ENCODE data around the gene VAV3.
"Not testable (repeated sequence)": the region's sequence is repeated elsewhere in the genome, so short reads cannot be mapped to it uniquely, and the experiment has no call there.

The VAV3 gene

GRCh38 chr1:107666493-107666892, 298.5 kb downstream of the VAV3 start:
- Histone ChIP-seq H3K4me3 (ENCODE audit: low read depth, low read length) (no peak overlapping the region), H3K9ac (ENCODE audit: low read depth, low read length) (no peak overlapping the region), H3K4me1 (ENCODE audit: control insufficient read depth, insufficient read depth, low read length) (no peaks in the 10 kb centered on the region), H3K27me3 (ENCODE audit: control insufficient read depth, insufficient read depth, low read length) (no peaks in the 10 kb centered on the region), H3K9me3 (ENCODE audit: control insufficient read depth, insufficient read depth, low read length) (no peaks in the 10 kb centered on the region), H3K36me3 (ENCODE audit: control insufficient read depth, insufficient read depth, low read length) (no peaks in the 10 kb centered on the region)

- H3K4me1 ChIP-seq (ENCODE audit: control insufficient read depth, insufficient read depth, low read length), result no peaks in the 10 kb centered on the region
- no peaks in the 10 kb centered on the region for H3K36me3 ChIP-seq (ENCODE audit: control insufficient read depth, insufficient read depth, low read length)
- no peaks in the 10 kb centered on the region for H3K27me3 ChIP-seq (ENCODE audit: control insufficient read depth, insufficient read depth, low read length)
- H3K9me3 ChIP-seq (ENCODE audit: control insufficient read depth, insufficient read depth, low read length), result no peaks in the 10 kb centered on the region
- no peak overlapping the region for H3K4me3 ChIP-seq (ENCODE audit: low read depth, low read length)
- no peak overlapping the region for H3K9ac ChIP-seq (ENCODE audit: low read depth, low read length)
These were observed 299.7 kb downstream of the VAV3 start for GRCh38 chr1:107664982-107665925.

- no peaks in the 10 kb centered on the region for H3K36me3 ChIP-seq (ENCODE audit: control insufficient read depth, insufficient read depth, low read length)
- no peaks in the 10 kb centered on the region for H3K27me3 ChIP-seq (ENCODE audit: control insufficient read depth, insufficient read depth, low read length)
- H3K9ac ChIP-seq (ENCODE audit: low read depth, low read length), result no peak overlapping the region
- no peaks in the 10 kb centered on the region for H3K9me3 ChIP-seq (ENCODE audit: control insufficient read depth, insufficient read depth, low read length)
- no peaks in the 10 kb centered on the region for H3K4me1 ChIP-seq (ENCODE audit: control insufficient read depth, insufficient read depth, low read length)
- H3K4me3 ChIP-seq (ENCODE audit: low read depth, low read length), result no peak overlapping the region
These were observed 302.0 kb downstream of the VAV3 start for GRCh38 chr1:107662971-107663370.

- Histone ChIP-seq H3K27me3 (ENCODE audit: control insufficient read depth, insufficient read depth, low read length) (no peaks in the 10 kb centered on the region), H3K36me3 (ENCODE audit: control insufficient read depth, insufficient read depth, low read length) (no peaks in the 10 kb centered on the region), H3K4me1 (ENCODE audit: control insufficient read depth, insufficient read depth, low read length) (no peaks in the 10 kb centered on the region), H3K4me3 (ENCODE audit: low read depth, low read length) (no peak overlapping the region), H3K9ac (ENCODE audit: low read depth, low read length) (no peak overlapping the region), H3K9me3 (ENCODE audit: control insufficient read depth, insufficient read depth, low read length) (no peaks in the 10 kb centered on the region)
These were observed 303.8 kb downstream of the VAV3 start for GRCh38 chr1:107661158-107661557.

DNA sequence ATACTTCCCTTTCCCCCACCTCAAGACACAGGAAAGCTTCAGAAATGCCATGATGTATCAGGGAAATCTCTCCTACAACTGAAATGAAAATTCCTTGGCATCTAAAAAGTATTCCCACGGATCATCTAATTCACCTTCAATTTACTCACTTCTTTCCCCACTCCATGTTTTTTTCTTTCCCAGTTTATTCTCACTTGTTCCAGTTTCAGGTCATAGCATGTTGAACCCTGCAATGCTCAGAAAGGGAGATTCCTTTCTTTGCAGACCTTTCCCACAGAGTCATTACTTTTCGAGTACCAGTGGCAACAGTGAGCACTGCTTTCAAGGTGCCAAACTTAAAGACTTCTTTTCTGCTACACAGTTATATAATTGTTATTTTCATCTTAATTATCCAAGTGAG, 305.0 kb downstream of the VAV3 start:
- no peaks in the 10 kb centered on the region for H3K9me3 ChIP-seq (ENCODE audit: control insufficient read depth, insufficient read depth, low read length)
- no peaks in the 10 kb centered on the region for H3K27me3 ChIP-seq (ENCODE audit: control insufficient read depth, insufficient read depth, low read length)
- no peak overlapping the region for H3K9ac ChIP-seq (ENCODE audit: low read depth, low read length)
- H3K4me3 ChIP-seq (ENCODE audit: low read depth, low read length), result no peak overlapping the region
- H3K36me3 ChIP-seq (ENCODE audit: control insufficient read depth, insufficient read depth, low read length), result no peaks in the 10 kb centered on the region
- no peaks in the 10 kb centered on the region for H3K4me1 ChIP-seq (ENCODE audit: control insufficient read depth, insufficient read depth, low read length)

DNA sequence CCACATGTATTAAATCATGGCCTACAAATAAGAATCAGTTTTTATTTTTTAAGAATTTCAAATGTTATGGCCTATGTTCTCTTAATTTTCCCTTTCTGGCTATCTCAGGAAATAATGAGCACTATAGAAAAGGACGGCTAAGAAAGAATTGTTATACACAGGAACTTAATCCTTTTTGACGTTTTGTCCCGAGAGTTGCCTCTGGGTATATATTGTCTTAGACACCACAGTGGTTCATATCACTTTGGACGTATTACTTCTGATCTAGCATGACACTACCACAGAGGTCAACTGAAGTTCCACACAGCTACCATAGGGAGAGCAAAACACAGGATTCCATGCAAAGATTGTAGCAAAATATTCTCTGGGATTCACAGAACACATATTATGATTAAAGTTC, 307.6 kb downstream of the VAV3 start:
- Histone ChIP-seq H3K36me3 (ENCODE audit: control insufficient read depth, insufficient read depth, low read length) (no peaks in the 10 kb centered on the region), H3K9ac (ENCODE audit: low read depth, low read length) (no peak overlapping the region), H3K27me3 (ENCODE audit: control insufficient read depth, insufficient read depth, low read length) (no peaks in the 10 kb centered on the region), H3K4me3 (ENCODE audit: low read depth, low read length) (no peak overlapping the region), H3K9me3 (ENCODE audit: control insufficient read depth, insufficient read depth, low read length) (no peaks in the 10 kb centered on the region), H3K4me1 (ENCODE audit: control insufficient read depth, insufficient read depth, low read length) (no peaks in the 10 kb centered on the region)

DNA sequence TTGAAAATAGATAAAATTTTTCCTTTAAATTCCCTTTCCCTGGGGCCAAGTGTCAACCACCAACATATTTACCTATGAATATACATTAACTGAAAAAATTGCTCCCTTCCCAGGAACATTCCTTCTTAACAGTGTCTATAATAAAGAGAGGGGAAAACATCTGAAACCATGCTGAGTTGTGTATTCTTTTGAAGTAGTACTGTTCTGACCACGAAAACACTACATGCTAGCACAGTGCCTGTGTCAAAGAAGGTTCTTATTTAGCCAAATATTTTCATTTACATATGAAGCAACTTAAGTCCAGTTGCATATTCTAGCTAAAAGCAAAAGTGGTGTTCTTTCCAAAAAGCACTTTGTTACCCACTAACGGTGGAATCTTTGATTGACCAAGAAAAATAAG, 311.2 kb downstream of the VAV3 start:
- H3K36me3 ChIP-seq (ENCODE audit: control insufficient read depth, insufficient read depth, low read length), result no peaks in the 10 kb centered on the region
- no peaks in the 10 kb centered on the region for H3K27me3 ChIP-seq (ENCODE audit: control insufficient read depth, insufficient read depth, low read length)
- no peak overlapping the region for H3K9ac ChIP-seq (ENCODE audit: low read depth, low read length)
- no peaks in the 10 kb centered on the region for H3K4me1 ChIP-seq (ENCODE audit: control insufficient read depth, insufficient read depth, low read length)
- H3K9me3 ChIP-seq (ENCODE audit: control insufficient read depth, insufficient read depth, low read length), result no peaks in the 10 kb centered on the region
- no peak overlapping the region for H3K4me3 ChIP-seq (ENCODE audit: low read depth, low read length)

GRCh38 chr1:107653005-107653404, 312.0 kb downstream of the VAV3 start:
- H3K27me3 ChIP-seq (ENCODE audit: control insufficient read depth, insufficient read depth, low read length), result no peaks in the 10 kb centered on the region
- H3K36me3 ChIP-seq (ENCODE audit: control insufficient read depth, insufficient read depth, low read length), result no peaks in the 10 kb centered on the region
- H3K9ac ChIP-seq (ENCODE audit: low read depth, low read length), result no peak overlapping the region
- no peaks in the 10 kb centered on the region for H3K4me1 ChIP-seq (ENCODE audit: control insufficient read depth, insufficient read depth, low read length)
- no peak overlapping the region for H3K4me3 ChIP-seq (ENCODE audit: low read depth, low read length)
- H3K9me3 ChIP-seq (ENCODE audit: control insufficient read depth, insufficient read depth, low read length), result no peaks in the 10 kb centered on the region

DNA sequence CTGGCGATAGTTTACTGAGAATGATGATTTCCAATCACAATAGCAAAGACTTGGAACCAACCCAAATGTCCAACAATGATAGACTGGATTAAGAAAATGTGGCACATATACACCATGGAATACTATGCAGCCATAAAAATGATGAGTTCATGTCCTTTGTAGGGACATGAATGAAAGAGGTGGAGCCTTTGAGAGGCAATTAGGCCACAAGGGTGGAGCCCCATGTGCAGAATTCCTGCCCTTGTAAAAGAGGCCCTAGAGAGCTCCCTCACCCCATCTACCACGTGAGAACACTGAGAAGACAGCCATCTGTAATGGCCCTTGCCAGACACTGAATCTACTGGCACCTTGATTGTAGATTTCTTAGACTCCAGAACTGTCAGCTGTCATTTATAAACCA, 314.2 kb downstream of the VAV3 start:
- H3K36me3 ChIP-seq (ENCODE audit: control insufficient read depth, insufficient read depth, low read length); H3K27me3 ChIP-seq (ENCODE audit: control insufficient read depth, insufficient read depth, low read length); H3K9me3 ChIP-seq (ENCODE audit: control insufficient read depth, insufficient read depth, low read length); H3K4me1 ChIP-seq (ENCODE audit: control insufficient read depth, insufficient read depth, low read length); H3K4me3 ChIP-seq (ENCODE audit: low read depth, low read length); H3K9ac ChIP-seq (ENCODE audit: low read depth, low read length): not testable (repeated sequence)

DNA sequence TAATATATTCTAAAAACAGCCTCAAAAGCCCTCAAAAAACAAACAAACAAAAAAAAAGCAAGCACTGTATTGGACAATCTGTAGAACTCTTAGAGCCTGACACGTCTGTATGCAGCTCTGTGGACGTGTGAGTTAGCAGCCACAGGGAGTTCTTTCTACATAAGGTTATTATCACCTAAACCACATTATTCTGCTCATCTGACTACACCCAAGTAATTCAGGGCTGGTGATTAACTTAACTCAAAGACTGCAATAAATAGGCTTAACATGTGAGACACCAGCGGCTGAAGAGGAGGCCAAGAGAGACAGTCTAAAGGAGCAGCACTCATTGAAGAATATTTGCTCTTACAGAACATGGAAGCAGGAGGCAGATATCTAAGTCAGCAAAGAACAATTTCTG, 316.0 kb downstream of the VAV3 start:
- Histone ChIP-seq H3K36me3 (ENCODE audit: control insufficient read depth, insufficient read depth, low read length) (no peaks in the 10 kb centered on the region), H3K4me3 (ENCODE audit: low read depth, low read length) (no peak overlapping the region), H3K9me3 (ENCODE audit: control insufficient read depth, insufficient read depth, low read length) (no peaks in the 10 kb centered on the region), H3K9ac (ENCODE audit: low read depth, low read length) (no peak overlapping the region), H3K4me1 (ENCODE audit: control insufficient read depth, insufficient read depth, low read length) (no peaks in the 10 kb centered on the region), H3K27me3 (ENCODE audit: control insufficient read depth, insufficient read depth, low read length) (no peaks in the 10 kb centered on the region)

DNA sequence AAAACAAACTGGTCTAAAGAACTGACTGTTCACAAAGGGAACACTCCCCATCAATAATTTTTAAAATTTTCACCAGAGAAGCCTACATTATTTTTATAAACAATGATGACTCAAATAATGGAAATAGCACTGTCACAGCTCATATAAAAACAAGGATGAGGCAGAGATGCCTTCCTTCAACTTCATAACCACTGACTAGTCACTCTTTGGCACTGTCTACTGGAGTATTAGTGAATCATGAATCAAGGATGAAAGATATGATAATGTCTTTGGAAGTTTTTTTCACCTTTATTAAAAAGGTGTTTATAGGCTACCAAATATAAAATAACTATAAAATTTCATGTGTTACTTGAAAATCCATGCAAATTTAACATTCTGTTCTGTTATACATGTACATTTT, 316.9 kb downstream of the VAV3 start:
- Histone ChIP-seq H3K27me3 (ENCODE audit: control insufficient read depth, insufficient read depth, low read length) (no peaks in the 10 kb centered on the region), H3K4me3 (ENCODE audit: low read depth, low read length) (no peak overlapping the region), H3K4me1 (ENCODE audit: control insufficient read depth, insufficient read depth, low read length) (no peaks in the 10 kb centered on the region), H3K9me3 (ENCODE audit: control insufficient read depth, insufficient read depth, low read length) (no peaks in the 10 kb centered on the region), H3K36me3 (ENCODE audit: control insufficient read depth, insufficient read depth, low read length) (no peaks in the 10 kb centered on the region), H3K9ac (ENCODE audit: low read depth, low read length) (no peak overlapping the region)

DNA sequence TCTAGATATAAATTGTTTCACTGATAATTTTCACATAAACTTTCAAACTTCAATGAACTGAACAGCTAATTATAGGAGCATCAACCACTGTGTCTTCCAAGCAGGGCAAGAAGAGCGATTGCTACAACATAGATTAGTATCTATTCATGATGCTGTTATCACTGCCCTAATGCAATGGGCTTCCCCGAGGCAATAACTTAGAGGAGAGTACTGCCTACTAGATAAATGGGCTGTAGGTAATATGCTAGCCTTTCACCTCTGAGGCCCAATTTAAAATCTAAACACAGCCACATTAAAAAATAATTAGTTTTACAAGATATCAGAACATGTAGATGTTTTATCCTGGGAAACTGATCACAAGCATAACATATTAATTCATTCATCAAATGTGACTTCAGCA, 318.0 kb downstream of the VAV3 start:
- Histone ChIP-seq H3K4me1 (ENCODE audit: control insufficient read depth, insufficient read depth, low read length) (no peaks in the 10 kb centered on the region), H3K36me3 (ENCODE audit: control insufficient read depth, insufficient read depth, low read length) (no peaks in the 10 kb centered on the region), H3K9ac (ENCODE audit: low read depth, low read length) (no peak overlapping the region), H3K27me3 (ENCODE audit: control insufficient read depth, insufficient read depth, low read length) (no peaks in the 10 kb centered on the region), H3K9me3 (ENCODE audit: control insufficient read depth, insufficient read depth, low read length) (no peaks in the 10 kb centered on the region), H3K4me3 (ENCODE audit: low read depth, low read length) (no peak overlapping the region)
